Uterus (tissue), 2 donors: Measurements from ENCODE around the gene POLA1.

Source experiments
- POLR2A ChIP-seq, 2 donors: fragments of 450-650 bp; IDR thresholded peaks; one replicate each; pipeline ENCODE4 v1.6.1; 2016; ENCODE audit warnings: antibody characterized with exemption in 2 of 2, mild to moderate bottlenecking in 1 of 2, moderate library complexity in 1 of 2
- TF ChIP-seq, protein P1 (sequence below), 4 experiments: fragments of 200-600 bp in 2 of 4; fragments of 450-650 bp in 2 of 4; sonication (generic) in 2 of 4; IDR thresholded peaks; one replicate each; pipeline ENCODE4 v1.5.1; 2016 to 2019; ENCODE audit warnings: antibody characterized with exemption in 4 of 4, mild to moderate bottlenecking in 2 of 4, moderate library complexity in 1 of 4

DNA sequence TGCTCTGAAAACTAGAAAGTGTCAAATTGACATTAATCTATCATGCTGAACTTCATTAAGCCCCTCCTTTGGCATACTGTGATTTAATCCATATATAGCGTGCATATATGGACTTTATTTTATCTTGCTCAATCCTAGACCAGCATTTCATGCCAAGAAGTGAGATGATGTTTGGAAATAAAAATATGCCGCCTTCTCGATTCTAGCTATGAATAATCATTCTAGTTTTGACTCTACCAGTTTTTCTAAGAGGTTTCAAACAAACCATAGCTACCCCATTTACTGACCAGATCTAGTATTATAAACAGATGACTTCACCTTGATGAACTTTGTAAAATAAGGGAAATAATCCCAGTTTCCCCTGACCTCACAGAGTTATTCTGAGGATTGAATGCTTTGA, 227.1 kb downstream of the POLA1 start:
- TF ChIP-seq POLR2A (IDR thresholded peaks at IDR 0.05) = no peak
- TF ChIP-seq, protein P1, sequence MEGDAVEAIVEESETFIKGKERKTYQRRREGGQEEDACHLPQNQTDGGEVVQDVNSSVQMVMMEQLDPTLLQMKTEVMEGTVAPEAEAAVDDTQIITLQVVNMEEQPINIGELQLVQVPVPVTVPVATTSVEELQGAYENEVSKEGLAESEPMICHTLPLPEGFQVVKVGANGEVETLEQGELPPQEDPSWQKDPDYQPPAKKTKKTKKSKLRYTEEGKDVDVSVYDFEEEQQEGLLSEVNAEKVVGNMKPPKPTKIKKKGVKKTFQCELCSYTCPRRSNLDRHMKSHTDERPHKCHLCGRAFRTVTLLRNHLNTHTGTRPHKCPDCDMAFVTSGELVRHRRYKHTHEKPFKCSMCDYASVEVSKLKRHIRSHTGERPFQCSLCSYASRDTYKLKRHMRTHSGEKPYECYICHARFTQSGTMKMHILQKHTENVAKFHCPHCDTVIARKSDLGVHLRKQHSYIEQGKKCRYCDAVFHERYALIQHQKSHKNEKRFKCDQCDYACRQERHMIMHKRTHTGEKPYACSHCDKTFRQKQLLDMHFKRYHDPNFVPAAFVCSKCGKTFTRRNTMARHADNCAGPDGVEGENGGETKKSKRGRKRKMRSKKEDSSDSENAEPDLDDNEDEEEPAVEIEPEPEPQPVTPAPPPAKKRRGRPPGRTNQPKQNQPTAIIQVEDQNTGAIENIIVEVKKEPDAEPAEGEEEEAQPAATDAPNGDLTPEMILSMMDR (IDR thresholded peaks at IDR 0.05) = no peak
